SIG-M5 (cell line): ENCODE data around the gene PRDX1.
"Not testable (repeated sequence)": the region's sequence is repeated elsewhere in the genome, so short reads cannot be mapped to it uniquely, and the experiment has no call there.

Experiments
- DNase-seq: peaks from one replicate; lab custom pipeline; 2025; lab: John Stamatoyannopoulos, UW

PRDX1 gene

DNA sequence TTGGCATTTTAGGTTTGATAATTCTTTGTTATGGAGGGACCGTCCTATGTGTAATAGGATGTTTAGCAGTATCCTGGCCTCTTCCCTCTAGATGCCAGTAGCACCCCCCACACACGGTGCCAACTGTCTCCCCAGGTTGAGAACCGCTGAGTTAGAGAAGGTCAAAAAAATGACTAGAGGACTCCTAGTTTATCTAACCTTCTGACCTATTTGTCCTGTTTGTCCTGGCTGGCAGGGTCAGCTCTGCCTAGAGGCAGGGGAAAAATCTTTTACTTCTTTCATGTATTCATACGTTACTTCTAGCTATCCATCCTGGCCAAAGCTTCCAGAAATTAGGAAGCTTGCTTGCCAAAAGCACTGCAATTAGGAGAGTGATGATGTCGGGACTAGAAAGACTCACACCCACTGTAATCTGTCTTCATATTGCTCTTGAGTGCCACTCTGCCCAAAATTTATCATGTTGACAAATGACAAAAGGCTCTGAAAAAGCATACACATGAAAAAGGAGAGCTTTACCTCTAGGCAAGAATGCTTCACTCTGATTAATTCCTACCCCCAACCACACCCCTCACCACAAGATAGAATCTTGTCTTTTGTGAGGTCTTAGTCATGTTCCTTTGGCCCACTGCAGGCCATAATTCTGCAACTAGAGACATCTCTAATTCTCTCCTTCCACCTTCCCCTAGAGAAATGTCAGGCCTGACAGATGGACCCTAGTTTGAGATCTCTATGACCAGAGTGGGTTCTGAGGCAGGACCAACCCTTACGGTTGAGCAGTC lies 14.5 kb upstream of the PRDX1 start:
- no peak for DNase-seq

DNA sequence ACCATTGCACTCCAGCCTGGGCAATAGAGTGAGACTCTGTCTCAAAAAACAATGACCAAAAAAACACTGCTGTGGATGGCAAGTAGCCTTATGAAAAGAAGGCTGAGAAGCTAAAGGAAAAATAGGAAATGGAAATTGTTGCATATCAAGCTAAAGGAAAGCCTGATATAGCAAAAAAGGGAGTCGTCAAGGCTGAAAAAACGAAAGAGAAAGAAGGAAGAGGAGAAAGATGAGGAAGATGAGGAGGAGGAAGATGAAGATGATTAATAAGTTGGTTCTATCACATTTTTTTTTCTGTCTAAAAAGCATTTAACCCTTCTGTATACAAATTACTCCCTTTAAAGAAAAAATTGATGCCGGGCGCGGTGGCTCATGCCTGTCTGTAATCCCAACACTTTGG lies 10.2 kb upstream of the PRDX1 start:
- no peak for DNase-seq

DNA sequence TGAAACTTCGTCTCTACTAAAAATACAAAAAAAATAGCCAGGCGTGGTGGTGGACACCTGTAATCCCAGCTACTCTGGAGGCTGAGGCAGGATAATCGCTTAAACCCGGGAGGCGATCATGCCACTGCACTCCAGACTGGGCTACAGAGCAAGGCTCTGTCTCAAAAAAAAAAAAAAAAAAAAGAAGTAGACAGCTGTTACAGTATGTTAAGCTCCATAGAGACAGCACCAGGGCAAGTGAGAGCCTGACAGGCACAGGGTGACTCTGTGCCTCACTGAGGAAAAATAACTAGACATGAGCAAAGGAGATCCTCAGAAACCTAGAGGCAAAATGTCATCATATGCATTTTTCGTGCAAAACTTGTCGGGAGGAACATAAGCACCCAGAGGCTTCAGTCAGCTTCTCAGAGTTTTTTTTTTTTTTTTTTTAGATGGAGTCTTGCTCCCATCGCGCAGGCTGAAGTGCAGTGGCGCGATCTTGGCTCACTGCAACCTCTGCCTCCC lies 9.0 kb upstream of the PRDX1 start:
- DNase-seq = no peak

DNA sequence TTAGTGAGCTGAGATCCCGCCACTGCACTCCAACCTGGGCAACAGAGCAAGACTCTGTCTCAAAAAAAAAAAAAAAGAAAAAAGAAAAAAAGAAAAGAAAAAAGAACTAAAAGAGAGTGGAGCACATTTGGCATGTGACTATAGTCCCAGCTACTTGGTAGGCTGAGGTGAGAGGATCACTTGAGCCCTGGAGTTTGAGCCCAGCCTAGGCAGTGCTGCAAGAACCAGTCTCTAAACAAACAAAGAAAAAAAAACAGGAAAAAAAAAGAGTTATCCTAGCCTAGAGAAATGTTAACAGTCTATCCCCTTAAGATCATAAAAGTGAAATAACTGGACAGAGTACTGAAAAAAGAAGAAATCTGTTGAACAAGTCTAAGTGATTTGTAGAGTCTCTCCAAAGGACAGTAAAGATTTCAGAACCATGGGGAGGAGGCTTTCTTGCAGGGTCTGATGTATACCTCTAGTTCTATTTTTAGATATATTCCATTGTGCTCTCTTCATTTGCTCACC lies 4.5 kb upstream of the PRDX1 start:
- no peak for DNase-seq

DNA sequence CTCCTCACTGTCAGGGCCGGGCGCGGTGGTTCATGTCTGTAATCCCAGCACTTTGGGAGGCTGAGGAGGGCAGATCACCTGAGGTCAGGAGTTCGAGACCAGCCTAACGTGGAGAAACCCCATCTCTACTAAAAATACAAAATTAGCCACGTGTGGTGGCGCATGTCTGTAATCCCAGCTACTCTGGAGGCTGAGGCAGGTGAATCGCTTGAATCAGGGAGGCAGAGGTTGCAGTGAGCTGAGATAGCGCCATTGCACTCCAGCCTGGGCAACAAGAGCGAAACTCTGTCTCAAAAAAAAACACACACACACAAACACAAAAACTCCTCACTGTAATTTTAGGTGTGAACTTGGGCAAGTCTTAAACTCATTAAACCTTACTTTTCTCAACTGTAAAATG lies 2.3 kb upstream of the PRDX1 start:
- not testable (repeated sequence) for DNase-seq

DNA sequence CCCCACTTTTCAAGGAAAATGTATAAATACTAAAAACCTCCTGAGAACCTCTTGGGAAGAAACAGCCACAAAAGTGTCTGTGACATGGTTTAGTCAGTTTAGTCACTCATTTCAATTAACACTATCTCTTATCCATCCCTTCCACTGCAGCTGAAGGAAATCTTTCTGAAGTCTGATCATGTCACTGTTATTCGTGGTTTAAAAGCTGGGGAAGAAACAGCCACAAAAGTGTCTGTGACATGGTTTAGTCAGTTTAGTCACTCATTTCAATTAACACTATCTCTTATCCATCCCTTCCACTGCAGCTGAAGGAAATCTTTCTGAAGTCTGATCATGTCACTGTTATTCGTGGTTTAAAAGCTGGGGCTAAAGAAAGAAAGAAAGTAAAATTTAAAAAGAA lies 1.8 kb upstream of the PRDX1 start:
- not testable (repeated sequence) for DNase-seq

DNA sequence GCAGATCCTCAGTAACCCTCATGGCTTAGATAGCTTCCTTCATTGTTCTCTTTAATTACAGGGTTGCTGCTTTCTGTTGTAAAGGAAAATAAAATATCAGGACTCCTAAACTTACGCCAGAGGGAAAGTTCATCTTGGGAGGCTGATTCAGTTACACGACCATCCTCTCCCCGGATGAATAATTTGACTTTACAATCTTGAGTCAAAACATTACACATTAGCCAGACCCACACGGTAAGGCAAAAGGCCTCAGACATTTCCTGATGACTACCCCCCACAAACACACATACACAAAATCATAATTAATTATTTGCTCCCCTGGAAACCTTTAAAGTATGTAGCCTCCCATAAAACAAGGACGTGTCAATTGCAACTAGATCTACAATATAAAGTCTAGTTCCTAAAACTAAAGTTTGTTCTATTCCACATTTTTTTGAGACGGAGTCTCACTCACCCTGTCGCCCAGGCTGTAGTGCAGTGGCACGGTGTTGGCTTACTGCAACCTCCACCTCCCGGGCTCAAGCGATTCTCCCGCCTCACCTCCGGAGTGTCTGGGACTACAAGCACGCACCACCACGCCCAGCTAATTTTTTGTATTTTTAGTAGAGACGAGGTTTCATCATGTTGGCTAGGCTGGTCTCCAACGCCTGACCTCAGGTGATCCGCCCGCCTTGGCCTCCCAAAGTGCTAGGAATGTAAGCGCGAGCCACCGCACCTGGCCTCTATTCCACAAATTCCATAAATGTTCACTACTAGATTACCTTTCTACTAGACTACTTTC lies 830 bp upstream of the PRDX1 start:
- DNase-seq = no peak

DNA sequence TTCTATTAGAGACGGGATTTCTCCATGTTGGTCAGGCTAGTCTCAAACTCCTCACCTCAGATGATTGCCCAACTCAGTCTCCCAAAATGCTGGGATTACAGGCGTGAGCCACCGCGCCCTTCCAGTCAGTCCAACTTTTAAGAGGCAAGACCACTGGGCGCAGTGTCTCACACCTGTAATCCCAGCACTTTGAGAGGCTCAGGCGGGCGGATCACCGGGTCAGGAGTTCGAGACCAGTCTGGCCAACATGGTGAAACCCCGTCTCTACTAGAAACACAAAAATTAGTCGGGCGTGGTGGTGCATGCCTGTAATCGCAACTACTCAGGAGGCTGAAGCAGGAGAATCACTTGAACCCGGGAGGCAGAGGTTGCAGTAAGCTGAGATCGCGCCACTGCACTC lies 1.9 kb downstream of the PRDX1 start:
- DNase-seq = not testable (repeated sequence)

DNA sequence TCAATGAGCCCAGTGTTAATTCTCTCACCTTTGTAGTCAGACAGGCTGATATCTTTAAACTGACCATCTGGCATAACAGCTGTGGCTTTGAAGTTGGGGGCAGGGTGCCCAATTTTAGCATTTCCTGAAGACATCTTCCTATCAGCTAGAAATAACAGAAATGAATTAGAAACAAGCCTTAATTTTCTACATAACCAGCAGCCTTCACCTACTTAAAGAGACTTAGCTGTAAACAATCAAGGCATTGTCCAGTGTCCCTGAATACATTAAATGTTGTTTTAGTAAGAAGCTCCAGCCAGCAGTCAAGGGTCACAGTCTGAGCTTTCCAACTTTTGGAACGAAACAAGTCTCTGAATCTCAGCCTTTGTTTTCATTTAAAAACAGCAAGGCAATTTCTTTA lies 2.8 kb downstream of the PRDX1 start:
- no peak for DNase-seq

DNA sequence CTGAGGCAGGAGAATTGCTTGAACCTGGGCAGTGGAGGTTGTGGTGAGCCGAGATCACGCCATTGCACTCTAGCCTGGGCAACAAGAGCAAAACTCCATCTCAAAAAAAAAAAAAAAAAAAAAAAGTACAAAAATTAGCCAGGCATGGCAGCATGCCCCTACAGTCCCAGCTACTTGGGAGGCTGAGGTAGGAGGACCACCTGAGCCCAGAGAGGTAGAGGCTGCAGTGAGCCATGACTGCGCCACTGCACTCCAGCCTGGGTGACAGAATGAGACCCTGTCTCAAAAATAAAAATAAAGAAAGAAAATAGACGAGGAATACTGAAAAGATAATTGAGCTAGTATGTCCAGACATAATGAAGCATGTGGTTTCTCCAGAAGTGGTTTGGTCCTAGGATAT lies 3.3 kb downstream of the PRDX1 start:
- DNase-seq = not testable (repeated sequence)

DNA sequence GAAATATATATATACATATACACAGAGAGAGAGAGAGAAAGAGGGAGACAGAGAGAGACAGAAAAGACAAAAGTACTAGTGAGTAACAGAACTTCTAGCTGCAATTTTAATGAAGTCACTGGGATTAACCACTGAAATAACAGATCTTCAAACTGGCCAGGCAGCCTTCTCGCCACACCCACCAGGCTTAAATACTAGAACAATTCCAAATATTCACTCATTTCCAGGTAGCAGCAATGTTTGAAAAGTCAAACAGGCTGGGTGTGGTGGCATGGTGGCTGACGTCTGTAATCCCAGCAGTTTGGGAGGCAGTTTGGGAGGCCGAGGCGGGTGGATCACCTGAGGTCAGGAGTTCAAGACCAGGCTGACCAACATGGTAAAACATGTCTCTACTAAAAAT lies 5.2 kb downstream of the PRDX1 start:
- DNase-seq = no peak

DNA sequence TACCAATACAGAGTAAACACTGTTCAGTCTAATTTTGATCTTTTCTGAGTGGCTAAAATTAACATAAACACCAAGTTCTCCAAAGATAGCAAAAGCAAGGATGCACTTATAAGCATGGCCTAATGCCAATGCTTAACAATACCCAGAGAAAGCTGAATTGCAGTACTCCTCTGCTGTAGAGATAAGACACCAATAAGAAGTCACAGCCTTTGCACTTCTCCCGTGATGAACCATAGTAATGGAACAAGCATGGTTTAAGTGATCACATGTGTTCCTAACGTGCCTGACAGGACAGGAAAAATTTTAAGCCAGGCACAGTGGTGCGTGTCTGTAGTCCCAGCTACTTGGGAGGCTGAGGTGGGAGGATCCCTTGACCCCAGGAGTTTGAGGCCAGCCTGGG lies 5.6 kb downstream of the PRDX1 start:
- no peak for DNase-seq

DNA sequence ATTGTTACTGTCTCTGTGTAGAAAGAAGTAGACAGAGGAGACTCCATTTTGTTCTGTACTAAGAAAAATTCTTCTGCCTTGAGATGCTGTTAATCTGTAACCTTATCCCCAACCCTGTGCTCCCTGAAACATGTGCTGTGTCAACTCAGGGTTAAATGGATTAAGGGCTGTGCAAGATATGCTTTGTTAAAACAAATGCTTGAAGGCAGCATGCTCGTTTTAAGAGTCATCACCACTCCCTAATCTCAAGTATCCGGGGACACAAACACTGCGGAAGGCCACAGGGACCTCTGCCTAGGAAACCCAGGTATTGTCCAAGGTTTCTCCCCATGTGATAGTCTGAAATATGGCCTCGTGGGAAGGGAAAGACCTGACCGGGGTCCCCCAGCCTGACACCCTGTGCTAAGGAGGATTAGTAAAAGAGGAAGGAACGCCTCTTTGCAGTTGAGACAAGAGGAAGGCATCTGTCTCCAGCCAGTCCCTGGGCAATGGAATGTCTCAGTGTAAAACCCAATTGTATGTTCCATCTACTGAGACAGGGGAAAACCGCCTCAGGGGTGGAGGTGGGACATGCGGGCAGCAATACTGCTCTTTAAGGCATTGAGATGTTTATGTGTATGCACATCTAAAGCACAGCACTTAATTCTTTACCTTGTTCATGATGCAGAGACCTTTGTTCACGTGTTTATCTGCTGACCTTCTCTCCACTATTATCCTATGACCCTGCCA lies 8.0 kb downstream of the PRDX1 start:
- DNase-seq = not testable (repeated sequence)

DNA sequence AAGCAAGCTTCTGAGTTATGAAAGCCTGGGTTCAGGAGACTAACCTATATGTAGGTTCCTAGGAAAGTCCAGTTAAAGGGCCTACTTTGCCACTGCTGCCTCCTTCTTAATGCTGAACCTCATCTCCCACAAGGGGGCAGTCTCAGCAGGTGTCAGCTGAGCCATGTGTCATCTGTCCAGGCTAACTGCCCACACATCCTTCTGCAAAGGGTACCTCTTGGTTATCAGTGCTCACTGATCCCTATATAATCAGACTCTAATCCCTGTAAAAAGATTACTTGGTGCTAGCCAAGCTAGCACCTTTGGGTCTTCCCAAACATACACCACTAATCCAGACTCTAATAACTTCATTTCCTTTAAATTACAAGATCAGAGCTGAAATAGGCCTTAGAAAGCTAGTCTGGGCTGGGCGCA lies 9.0 kb downstream of the PRDX1 start:
- no peak for DNase-seq

DNA sequence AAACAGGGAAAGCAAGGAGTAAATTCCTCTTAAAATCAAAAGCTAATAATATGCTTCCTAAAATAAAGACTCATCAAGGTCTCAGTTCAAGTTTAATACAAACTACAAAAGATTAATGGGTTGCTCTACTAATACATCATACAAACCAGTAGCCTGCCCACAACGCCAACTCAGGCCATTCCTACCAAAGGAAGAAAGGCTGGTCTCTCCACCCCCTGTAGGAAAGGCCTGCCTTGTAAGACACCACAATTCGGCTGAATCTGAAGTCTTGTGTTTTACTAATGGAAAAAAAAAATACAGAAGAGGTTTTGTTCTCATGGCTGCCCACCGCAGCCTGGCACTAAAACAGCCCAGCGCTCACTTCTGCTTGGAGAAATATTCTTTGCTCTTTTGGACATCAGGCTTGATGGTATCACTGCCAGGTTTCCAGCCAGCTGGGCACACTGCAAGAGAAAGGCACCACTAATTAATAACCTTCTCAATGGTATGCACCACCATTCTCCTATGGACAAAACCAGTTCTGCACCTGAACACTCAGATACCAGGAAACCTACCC lies 10.6 kb downstream of the PRDX1 start:
- no peak for DNase-seq

DNA sequence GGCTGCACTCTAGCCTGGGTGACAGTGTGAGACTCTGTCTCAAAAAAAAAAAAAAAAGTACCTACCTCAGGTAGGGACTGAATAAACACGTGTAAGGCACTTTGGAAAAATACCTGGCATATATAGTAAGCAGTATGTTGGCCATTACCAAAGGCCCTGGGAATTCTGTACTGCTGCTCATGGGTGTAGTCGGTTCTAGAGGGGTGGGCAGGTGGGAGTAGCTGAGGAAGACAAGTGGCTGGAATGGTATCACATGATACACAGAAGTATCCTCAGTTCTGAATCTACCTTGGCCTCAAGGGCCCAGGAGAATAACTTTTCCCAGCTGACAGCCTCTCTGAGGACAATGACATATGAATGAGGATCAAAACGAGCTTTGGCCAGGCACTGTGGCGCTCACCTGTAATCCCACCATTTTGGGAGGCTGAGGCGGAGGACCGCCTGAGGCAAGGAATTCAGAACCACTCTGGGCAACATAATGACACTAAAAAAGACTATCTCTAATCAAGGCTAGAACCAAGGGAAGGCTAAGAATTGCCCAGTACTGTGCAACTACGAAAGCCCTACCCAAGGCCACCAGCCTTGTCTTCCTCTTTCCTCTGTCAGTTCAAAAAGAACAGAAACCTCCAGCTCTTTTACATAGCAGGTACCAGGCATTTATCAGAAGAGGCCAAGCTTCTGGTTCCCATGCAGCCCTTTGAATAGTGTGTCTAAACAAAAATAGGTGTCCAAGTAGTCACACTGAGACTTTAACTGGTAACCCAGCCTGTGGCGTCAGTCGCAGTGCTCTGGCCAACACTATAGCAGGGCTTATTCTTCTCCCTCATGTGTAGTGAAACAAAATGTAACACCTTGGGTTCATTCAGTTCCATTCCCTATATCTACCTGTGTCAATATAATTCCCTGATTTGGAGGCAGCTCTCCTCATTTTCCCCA lies 11.4 kb downstream of the PRDX1 start:
- DNase-seq = no peak

DNA sequence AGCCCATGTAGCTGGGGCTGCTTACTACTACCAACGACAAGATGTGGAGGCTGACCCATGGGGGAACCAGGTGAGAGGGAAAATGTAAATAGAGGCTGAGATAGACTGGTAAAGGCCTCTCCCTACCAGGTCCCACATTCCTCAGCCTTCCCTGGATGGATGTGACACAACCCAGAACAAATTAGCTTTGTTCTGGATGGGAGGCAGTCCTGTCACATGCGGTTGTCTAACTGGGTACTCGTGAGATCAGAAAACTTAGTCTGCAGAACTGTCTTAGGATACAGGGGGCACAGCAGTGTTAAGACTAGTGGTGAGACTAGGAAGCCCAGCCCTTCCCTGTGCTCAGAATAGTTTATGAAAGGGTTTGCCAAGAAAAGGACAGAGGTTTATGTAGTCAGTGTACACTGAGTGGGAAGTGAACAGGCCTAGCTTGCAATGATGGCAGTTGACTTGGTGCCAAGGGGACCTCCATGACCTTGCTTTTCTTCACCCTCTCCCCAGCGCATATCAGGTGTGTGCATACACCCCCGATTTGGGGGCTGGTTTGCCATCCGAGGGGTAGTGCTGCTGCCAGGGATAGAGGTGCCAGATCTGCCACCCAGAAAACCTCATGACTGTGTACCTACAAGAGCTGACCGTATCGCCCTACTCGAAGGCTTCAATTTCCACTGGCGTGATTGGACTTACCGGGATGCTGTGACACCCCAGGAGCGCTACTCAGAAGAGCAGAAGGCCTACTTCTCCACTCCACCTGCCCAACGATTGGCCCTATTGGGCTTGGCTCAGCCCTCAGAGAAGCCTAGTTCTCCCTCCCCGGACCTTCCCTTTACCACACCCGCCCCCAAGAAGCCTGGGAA lies 13.2 kb downstream of the PRDX1 start:
- no peak for DNase-seq

DNA sequence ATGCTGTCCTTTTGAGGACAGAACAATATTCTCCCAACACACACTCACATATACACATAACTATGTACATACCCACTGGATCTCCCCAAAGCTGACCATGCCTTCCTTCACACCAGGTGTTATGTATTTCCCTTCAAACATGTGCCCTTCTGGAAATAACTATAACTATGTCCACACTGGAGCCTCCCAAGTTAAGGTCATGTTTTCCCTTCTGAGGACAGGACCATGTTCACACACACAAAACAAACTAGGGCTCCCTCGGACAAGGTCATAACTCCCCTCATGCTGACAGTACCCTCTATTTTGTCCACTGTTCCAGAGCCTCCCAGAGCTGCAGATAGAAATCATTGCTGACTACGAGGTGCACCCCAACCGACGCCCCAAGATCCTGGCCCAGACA lies 13.8 kb downstream of the PRDX1 start:
- no peak for DNase-seq

DNA sequence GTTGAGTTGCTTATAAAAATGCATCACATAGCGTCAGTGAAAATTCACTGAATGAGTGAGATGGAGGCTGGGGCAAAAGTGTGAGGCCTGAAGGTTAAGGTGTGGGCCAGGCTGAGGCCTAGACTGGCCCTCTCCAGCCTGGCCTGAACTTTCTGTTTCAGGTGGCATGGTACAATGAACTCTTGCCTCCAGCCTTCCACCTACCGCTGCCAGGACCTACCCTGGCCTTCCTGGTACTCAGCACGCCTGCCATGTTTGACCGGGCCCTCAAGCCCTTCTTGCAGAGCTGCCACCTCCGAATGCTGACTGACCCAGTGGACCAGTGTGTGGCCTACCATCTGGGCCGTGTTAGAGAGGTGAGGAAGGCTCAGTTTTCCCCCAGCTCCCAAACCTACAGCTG lies 14.5 kb downstream of the PRDX1 start:
- no peak for DNase-seq
